ENCODE data around the gene RNF19B.
"Not testable (repeated sequence)": the region's sequence is repeated elsewhere in the genome, so short reads cannot be mapped to it uniquely, and the experiment has no call there.

The RNF19B gene

GRCh38 chr1:32910319-32910718 is 54.3 kb downstream of the RNF19B start:
- Mint-ChIP-seq H3K4me1 (no peaks in the 10 kb centered on the region), H3K27ac (no peak overlapping the region), H3K36me3 (ENCODE audit: low read depth) (no peaks in the 10 kb centered on the region), H3K9me3 (no peaks in the 10 kb centered on the region), H3K27me3 (ENCODE audit: low read depth, poor library complexity) (peaks cover 4% of the 10 kb centered on the region), H3K4me3 (no peak overlapping the region)
- no peak for DNase-seq
- no peak for TF ChIP-seq CTCF (IDR thresholded peaks at IDR 0.05)

GRCh38 chr1:32907435-32907834 is 57.2 kb downstream of the RNF19B start:
- no peak for DNase-seq
- Mint-ChIP-seq H3K36me3 (ENCODE audit: low read depth) (no peaks in the 10 kb centered on the region), H3K27ac (no peak overlapping the region), H3K27me3 (ENCODE audit: low read depth, poor library complexity) (peaks cover 27% of the 10 kb centered on the region), H3K4me1 (no peaks in the 10 kb centered on the region), H3K9me3 (no peaks in the 10 kb centered on the region), H3K4me3 (no peak overlapping the region)
- no peak for TF ChIP-seq CTCF (IDR thresholded peaks at IDR 0.05)

- Mint-ChIP-seq H3K4me3 (no peak overlapping the region), H3K4me1 (no peaks in the 10 kb centered on the region), H3K9me3 (no peaks in the 10 kb centered on the region), H3K36me3 (ENCODE audit: low read depth) (no peaks in the 10 kb centered on the region), H3K27me3 (ENCODE audit: low read depth, poor library complexity) (peaks cover 34% of the 10 kb centered on the region), H3K27ac (no peak overlapping the region)
- TF ChIP-seq CTCF (IDR thresholded peaks at IDR 0.05), result no peak
- DNase-seq, result no peak
These were observed 58.0 kb downstream of the RNF19B start for GRCh38 chr1:32906654-32907053.

GRCh38 chr1:32905588-32905987 is 59.0 kb downstream of the RNF19B start:
- not testable (repeated sequence) for DNase-seq; H3K36me3 Mint-ChIP-seq (ENCODE audit: low read depth); H3K27ac Mint-ChIP-seq; H3K9me3 Mint-ChIP-seq; H3K4me1 Mint-ChIP-seq; H3K4me3 Mint-ChIP-seq
- H3K27me3 Mint-ChIP-seq (ENCODE audit: low read depth, poor library complexity), result peaks cover 43% of the 10 kb centered on the region

GRCh38 chr1:32904797-32905196 is 59.8 kb downstream of the RNF19B start:
- no peak for TF ChIP-seq CTCF (IDR thresholded peaks at IDR 0.05)
- Mint-ChIP-seq H3K4me3 (no peak overlapping the region), H3K36me3 (ENCODE audit: low read depth) (no peaks in the 10 kb centered on the region), H3K4me1 (no peaks in the 10 kb centered on the region), H3K27me3 (ENCODE audit: low read depth, poor library complexity) (peaks cover 50% of the 10 kb centered on the region), H3K27ac (no peak overlapping the region), H3K9me3 (no peaks in the 10 kb centered on the region)
- DNase-seq, result no peak

GRCh38 chr1:32903991-32904785 is 60.4 kb downstream of the RNF19B start:
- no peaks in the 10 kb centered on the region for H3K36me3 Mint-ChIP-seq (ENCODE audit: low read depth)
- no peaks in the 10 kb centered on the region for H3K9me3 Mint-ChIP-seq
- no peak for TF ChIP-seq CTCF (IDR thresholded peaks at IDR 0.05)
- no peak overlapping the region for H3K27ac Mint-ChIP-seq
- no peak overlapping the region for H3K4me3 Mint-ChIP-seq
- H3K27me3 Mint-ChIP-seq (ENCODE audit: low read depth, poor library complexity), result peaks cover 57% of the 10 kb centered on the region
- DNase-seq, result no peak
- no peaks in the 10 kb centered on the region for H3K4me1 Mint-ChIP-seq
